Activated T-helper 1 cell treated with anti-CD3 and anti-CD28 coated beads, Interleukin-12 subunit alpha, Interleukin-12 subunit beta, Interleukin-2, Interleukin-4 antibody, amounts not matched to agents 30 ng/mL and 10 ng/mL and 1 ng/mL, durations not matched to agents 14 hours and 24 hours and 36 hours (primary cell): Measurements from ENCODE around the gene MCM8. TPM values are rescaled to one million over a fixed set of nuclear protein-coding genes. Genes with fewer than 3 reads are reported as not detected.
"Not testable (repeated sequence)": the region's sequence is repeated elsewhere in the genome, so short reads cannot be mapped to it uniquely, and the experiment has no call there.

Experiments used
- DNase-seq: peaks from one replicate; pipeline ENCODE4 v3.0.0; 2021; ENCODE audit warnings: low spot score
- H3K27ac Mint-ChIP-seq: one replicate; pipeline ENCODE4 v1.8.0; 2021; ENCODE audit warnings: mild to moderate bottlenecking, mixed read lengths
- H3K27me3 Mint-ChIP-seq: one replicate; pipeline ENCODE4 v1.8.0; 2022; ENCODE audit warnings: mild to moderate bottlenecking, moderate library complexity, mixed read lengths; ENCODE audit not compliant: insufficient read depth
- H3K36me3 Mint-ChIP-seq: one replicate; pipeline ENCODE4 v1.8.0; 2021; ENCODE audit warnings: low read depth, mixed read lengths
- H3K4me1 Mint-ChIP-seq: one replicate; pipeline ENCODE4 v1.8.0; 2021; ENCODE audit warnings: low read depth, mixed read lengths
- H3K4me3 Mint-ChIP-seq: one replicate; pipeline ENCODE4 v1.8.0; 2021; ENCODE audit warnings: mild to moderate bottlenecking, moderate library complexity, mixed read lengths
- H3K9me3 Mint-ChIP-seq: one replicate; pipeline ENCODE4 v1.8.0; 2021; ENCODE audit warnings: mixed read lengths
- intact Hi-C: fragments of 100-400 bp; cut with micrococcal nuclease; formaldehyde crosslinking; loops from one replicate; pipeline ENCODE4 v1.15.1; 2024
- total RNA-seq: library from RNA; stranded (reverse); gene quantifications from 2 replicates; pipeline ENCODE4 v1.2.3, GENCODE V29; 2022

MCM8 gene
- total RNA-seq, 1 donor from 2014 or later = 36.5 TPM

GRCh38 chr20:6024768-6025167, 74.3 kb downstream of the MCM8 start:
- Mint-ChIP-seq H3K27me3 (no peaks in the 10 kb centered on the region), H3K4me3 (no peak overlapping the region), H3K36me3 (peaks cover 44% of the 10 kb centered on the region), H3K27ac (no peak overlapping the region), H3K4me1 (peaks cover 21% of the 10 kb centered on the region), H3K9me3 (peaks cover 8% of the 10 kb centered on the region)
- DNase-seq = no peak
- intact Hi-C loops = no loop called here

GRCh38 chr20:6026051-6026450, 75.6 kb downstream of the MCM8 start:
- intact Hi-C loops = no loop called here
- peaks cover 46% of the 10 kb centered on the region for H3K36me3 Mint-ChIP-seq
- peaks cover 21% of the 10 kb centered on the region for H3K4me1 Mint-ChIP-seq
- H3K4me3 Mint-ChIP-seq = no peak overlapping the region
- H3K27me3 Mint-ChIP-seq = no peaks in the 10 kb centered on the region
- H3K9me3 Mint-ChIP-seq = peaks cover 8% of the 10 kb centered on the region
- no peak for DNase-seq
- H3K27ac Mint-ChIP-seq = no peak overlapping the region

- H3K4me3 Mint-ChIP-seq = no peak overlapping the region
- H3K27me3 Mint-ChIP-seq = no peaks in the 10 kb centered on the region
- no peak overlapping the region for H3K27ac Mint-ChIP-seq
- peaks cover 45% of the 10 kb centered on the region for H3K36me3 Mint-ChIP-seq
- intact Hi-C loops = no loop called here
- peaks cover 8% of the 10 kb centered on the region for H3K9me3 Mint-ChIP-seq
- DNase-seq = no peak
- H3K4me1 Mint-ChIP-seq = peaks cover 21% of the 10 kb centered on the region
Observed at GRCh38 chr20:6028818-6029217, 78.4 kb downstream of the MCM8 start.

- Mint-ChIP-seq H3K4me1 (peaks cover 28% of the 10 kb centered on the region), H3K36me3 (peaks cover 45% of the 10 kb centered on the region)
Observed at GRCh38 chr20:6029538-6029937, 79.1 kb downstream of the MCM8 start.

GRCh38 chr20:6030453-6031080, 80.1 kb downstream of the MCM8 start:
- no peak for DNase-seq
- Mint-ChIP-seq H3K27ac (no peak overlapping the region), H3K9me3 (no peaks in the 10 kb centered on the region), H3K4me3 (no peak overlapping the region), H3K4me1 (peaks cover 27% of the 10 kb centered on the region), H3K36me3 (peaks cover 39% of the 10 kb centered on the region), H3K27me3 (no peaks in the 10 kb centered on the region)
- intact Hi-C loops = no loop called here

More at GRCh38 chr20:6029538-6029937, 79.1 kb downstream of the MCM8 start:
- Mint-ChIP-seq H3K4me3 (no peak overlapping the region), H3K9me3 (peaks cover 4% of the 10 kb centered on the region), H3K27me3 (no peaks in the 10 kb centered on the region), H3K27ac (no peak overlapping the region)
- DNase-seq = no peak
- intact Hi-C loops = no loop called here

GRCh38 chr20:6032907-6033306, 82.5 kb downstream of the MCM8 start:
- H3K27ac Mint-ChIP-seq, intact Hi-C loops, H3K9me3 Mint-ChIP-seq, H3K4me3 Mint-ChIP-seq, H3K27me3 Mint-ChIP-seq, DNase-seq: not testable (repeated sequence)
- H3K36me3 Mint-ChIP-seq = peaks cover 33% of the 10 kb centered on the region
- H3K4me1 Mint-ChIP-seq = peaks cover 16% of the 10 kb centered on the region

- Mint-ChIP-seq H3K4me1 (peaks cover 14% of the 10 kb centered on the region), H3K36me3 (peaks cover 37% of the 10 kb centered on the region), H3K9me3 (no peaks in the 10 kb centered on the region), H3K27ac (peak overlapping the region; percentile 70), H3K4me3 (no peak overlapping the region), H3K27me3 (no peaks in the 10 kb centered on the region)
- intact Hi-C loops = no loop called here
- no peak for DNase-seq
Observed at GRCh38 chr20:6034134-6034969, 83.9 kb downstream of the MCM8 start.

GRCh38 chr20:6036213-6036612, 85.8 kb downstream of the MCM8 start:
- H3K9me3 Mint-ChIP-seq = no peaks in the 10 kb centered on the region
- no peak for DNase-seq
- peaks cover 14% of the 10 kb centered on the region for H3K4me1 Mint-ChIP-seq
- H3K27me3 Mint-ChIP-seq = no peaks in the 10 kb centered on the region
- intact Hi-C loops = no loop called here
- no peak overlapping the region for H3K27ac Mint-ChIP-seq
- no peak overlapping the region for H3K4me3 Mint-ChIP-seq
- peaks cover 41% of the 10 kb centered on the region for H3K36me3 Mint-ChIP-seq

- Mint-ChIP-seq H3K9me3 (no peaks in the 10 kb centered on the region), H3K36me3 (peaks cover 39% of the 10 kb centered on the region), H3K27ac (no peak overlapping the region), H3K4me3 (no peak overlapping the region), H3K27me3 (no peaks in the 10 kb centered on the region), H3K4me1 (peaks cover 14% of the 10 kb centered on the region)
- intact Hi-C loops = no loop called here
- no peak for DNase-seq
Observed at GRCh38 chr20:6037082-6037481, 86.6 kb downstream of the MCM8 start.

- H3K4me1 Mint-ChIP-seq = peaks cover 14% of the 10 kb centered on the region
- H3K36me3 Mint-ChIP-seq = peaks cover 40% of the 10 kb centered on the region
Observed at GRCh38 chr20:6038256-6038655, 87.8 kb downstream of the MCM8 start.

GRCh38 chr20:6039766-6040165, 89.3 kb downstream of the MCM8 start:
- Mint-ChIP-seq H3K27ac (no peak overlapping the region), H3K4me1 (peaks cover under 1% of the 10 kb centered on the region), H3K4me3 (no peak overlapping the region), H3K27me3 (no peaks in the 10 kb centered on the region), H3K9me3 (no peaks in the 10 kb centered on the region), H3K36me3 (peaks cover 30% of the 10 kb centered on the region)
- intact Hi-C loops = no loop called here
- DNase-seq = no peak

More at GRCh38 chr20:6038256-6038655, 87.8 kb downstream of the MCM8 start:
- Mint-ChIP-seq H3K9me3 (no peaks in the 10 kb centered on the region), H3K27ac (no peak overlapping the region), H3K27me3 (no peaks in the 10 kb centered on the region), H3K4me3 (no peak overlapping the region)
- intact Hi-C loops = no loop called here
- DNase-seq = no peak

GRCh38 chr20:6040540-6040939, 90.1 kb downstream of the MCM8 start:
- H3K9me3 Mint-ChIP-seq = no peaks in the 10 kb centered on the region
- no peak overlapping the region for H3K4me3 Mint-ChIP-seq
- no peaks in the 10 kb centered on the region for H3K27me3 Mint-ChIP-seq
- H3K36me3 Mint-ChIP-seq = peaks cover 30% of the 10 kb centered on the region
- DNase-seq = no peak
- H3K27ac Mint-ChIP-seq = no peak overlapping the region
- no peaks in the 10 kb centered on the region for H3K4me1 Mint-ChIP-seq
- intact Hi-C loops = no loop called here

GRCh38 chr20:6040958-6041807, 90.7 kb downstream of the MCM8 start:
- H3K36me3 Mint-ChIP-seq = peaks cover 29% of the 10 kb centered on the region
- no peak for DNase-seq

More at GRCh38 chr20:6040958-6041807, 90.7 kb downstream of the MCM8 start:
- H3K4me1 Mint-ChIP-seq = no peaks in the 10 kb centered on the region
- H3K27ac Mint-ChIP-seq = no peak overlapping the region
- intact Hi-C loops = no loop called here
- no peaks in the 10 kb centered on the region for H3K9me3 Mint-ChIP-seq
- H3K4me3 Mint-ChIP-seq = no peak overlapping the region
- no peaks in the 10 kb centered on the region for H3K27me3 Mint-ChIP-seq
